Stimulated activated CD8-positive, alpha-beta memory T cell treated with anti-CD3 and anti-CD28 coated beads, Interleukin-12 subunit alpha, Interleukin-12 subunit beta, amount 100 ng/mL, for 4 hours (primary cell): Measurements from ENCODE around the gene CELF1.

Experiments
- DNase-seq: peaks from one replicate; pipeline ENCODE4 v3.0.0-alpha.2; 2020; ENCODE audit warnings: low read depth

Gene CELF1

DNA sequence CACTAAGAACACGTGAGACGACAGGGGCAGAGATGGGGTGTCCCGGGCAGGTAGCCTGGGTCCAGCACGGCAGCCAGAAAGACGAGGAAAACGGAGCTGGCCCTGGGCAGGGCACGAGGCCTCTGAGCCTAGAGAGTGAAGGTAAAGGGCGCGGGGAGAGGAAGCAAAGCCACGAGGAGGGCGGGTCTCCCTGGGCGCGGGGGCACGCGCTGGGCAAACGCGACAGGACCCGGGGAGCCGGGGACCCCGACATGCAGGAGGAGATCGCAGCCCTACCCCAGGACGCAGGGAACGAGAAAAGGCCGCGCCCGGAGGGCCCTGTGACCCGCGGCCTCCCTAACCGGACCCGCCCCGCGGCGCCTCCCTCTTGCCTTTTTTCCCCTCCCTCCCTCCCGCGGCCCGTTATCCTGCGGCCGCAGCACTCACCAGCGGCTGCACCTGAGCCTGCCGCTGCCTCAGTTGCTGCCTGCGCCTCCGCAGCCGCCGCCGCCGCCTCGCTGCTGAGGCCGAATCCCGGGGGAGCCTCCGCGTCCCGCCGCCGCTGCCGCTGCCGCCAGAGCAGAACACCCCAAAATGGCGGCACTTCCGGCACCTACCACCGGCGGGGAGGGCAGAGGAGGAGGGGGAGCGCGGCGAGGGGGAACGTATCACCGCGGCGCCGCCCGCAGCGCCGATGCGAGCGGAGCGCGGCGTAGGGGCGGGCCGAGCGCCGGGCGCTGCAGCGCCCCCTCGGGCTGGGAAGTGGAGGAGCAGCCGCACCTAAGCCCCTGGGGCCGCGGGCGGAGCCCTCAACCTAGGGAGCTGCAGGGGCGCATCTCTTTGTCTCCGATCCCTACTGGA is at the start of gene CELF1:
Gene CELF1, minus strand, starts transcription at position 567 of the 840 bp plus-strand sequence. CDS start 53,609 bp downstream, outside the sequence.
- DNase-seq, result peak; percentile 90

DNA sequence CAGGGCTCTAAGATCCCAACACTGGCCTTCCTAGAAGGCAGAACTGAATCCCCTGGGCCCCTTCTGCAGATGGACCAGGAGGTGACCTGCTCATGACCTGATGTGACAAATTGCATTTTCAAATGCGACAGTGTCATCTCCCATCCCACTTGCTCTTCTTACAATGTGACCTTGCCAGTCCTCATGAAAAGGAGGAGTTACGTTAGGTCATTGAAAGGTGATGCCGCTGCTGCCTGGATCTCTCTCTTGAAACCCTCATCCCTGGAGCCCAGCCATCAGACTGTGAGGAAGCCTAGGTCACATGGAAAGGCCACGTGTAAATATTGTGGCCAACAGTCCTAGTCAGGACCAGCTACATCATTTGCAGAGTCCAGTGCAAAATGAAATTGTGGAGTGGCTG is 47.0 kb upstream of the CELF1 start:
- DNase-seq, result no peak

DNA sequence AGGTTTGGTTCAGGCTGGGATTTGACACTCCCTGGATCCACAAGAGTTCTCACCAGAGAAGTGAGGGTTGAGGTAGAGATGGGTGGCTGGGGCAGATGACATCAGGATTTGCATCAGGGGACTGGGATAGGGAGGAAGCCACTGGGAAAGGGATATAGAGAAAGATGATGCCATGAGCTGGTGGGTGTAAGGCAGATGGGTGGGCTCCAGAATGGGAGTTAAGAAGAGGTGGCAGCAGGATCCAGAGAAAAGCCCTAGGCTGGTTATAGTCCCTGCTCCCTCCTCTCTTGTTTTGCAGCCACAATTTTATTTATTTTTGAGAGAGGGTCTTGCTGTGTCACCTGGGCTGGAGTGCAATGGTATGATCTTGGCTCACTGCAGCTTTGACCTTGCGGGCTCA is 43.0 kb upstream of the CELF1 start:
- no peak for DNase-seq

DNA sequence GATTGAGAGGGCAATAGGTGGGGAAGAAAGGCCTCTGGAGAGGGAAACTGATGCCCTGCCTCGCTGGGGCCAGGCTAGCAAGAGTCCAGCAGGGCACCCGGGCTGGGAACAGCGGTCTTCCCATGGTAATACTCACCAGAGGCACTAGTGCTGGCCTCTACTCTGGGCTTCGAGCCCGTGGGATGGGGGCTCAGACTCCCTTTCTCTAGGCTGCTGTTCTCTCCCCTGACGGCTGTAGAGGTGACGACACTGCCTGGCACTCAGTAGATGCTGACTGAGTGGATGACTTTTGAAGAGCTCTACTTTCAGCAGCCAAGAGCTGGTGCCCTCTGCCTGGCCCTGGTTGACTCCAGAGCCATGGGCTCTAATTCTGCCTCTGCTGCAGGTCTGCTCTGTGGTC is 42.1 kb upstream of the CELF1 start:
- DNase-seq, result no peak

DNA sequence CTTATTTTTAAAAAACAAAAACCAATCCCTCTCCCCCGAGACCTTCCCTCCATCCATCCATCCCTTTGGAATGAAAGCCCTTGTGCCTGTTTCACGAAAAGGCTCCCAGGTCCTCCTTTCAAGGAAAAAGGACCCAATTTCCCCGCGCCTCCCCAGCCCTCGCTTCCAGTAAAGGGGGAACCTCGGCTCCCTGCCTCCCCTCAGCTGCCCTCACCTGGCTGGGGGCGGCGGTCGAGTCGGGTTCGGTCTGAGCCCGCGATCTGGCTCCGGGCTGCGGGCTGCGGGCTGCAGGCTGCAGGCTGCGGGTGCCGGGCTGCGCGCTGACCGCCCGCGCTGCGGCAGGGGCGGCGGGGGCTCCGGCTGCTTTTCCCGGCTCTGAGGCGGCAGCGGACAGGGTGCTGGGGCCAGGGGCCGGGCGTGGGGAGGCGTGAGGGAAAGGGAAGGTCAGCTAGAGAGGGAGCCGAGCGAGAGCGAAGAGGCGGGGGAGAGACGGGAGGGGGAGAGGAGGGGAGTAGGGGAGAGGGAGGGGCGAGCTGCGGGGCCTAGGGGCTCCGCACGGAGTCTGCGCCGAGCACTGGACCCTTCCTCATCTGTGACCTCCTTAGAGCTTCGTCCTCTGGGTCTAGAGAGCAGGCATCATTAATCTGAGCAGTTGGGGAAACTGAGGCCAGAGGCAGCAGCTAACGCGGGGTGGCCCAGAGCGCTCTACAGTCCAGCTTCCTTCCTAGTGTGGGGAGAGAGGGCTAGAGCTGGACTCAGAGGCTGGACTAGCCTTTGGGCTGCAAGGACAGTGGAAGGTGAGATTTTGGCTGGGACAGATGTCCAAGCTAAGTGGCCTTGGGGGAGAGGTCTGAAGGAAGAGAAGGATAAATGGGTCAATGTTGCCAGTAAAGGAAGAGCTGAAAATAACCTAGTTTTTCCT is 41.3 kb upstream of the CELF1 start, which contains the start of gene C1QTNF4:
Gene C1QTNF4, minus strand, starts transcription at position 478 of the 922 bp plus-strand sequence. CDS start 3,601 bp downstream, outside the sequence.
- DNase-seq, result no peak

DNA sequence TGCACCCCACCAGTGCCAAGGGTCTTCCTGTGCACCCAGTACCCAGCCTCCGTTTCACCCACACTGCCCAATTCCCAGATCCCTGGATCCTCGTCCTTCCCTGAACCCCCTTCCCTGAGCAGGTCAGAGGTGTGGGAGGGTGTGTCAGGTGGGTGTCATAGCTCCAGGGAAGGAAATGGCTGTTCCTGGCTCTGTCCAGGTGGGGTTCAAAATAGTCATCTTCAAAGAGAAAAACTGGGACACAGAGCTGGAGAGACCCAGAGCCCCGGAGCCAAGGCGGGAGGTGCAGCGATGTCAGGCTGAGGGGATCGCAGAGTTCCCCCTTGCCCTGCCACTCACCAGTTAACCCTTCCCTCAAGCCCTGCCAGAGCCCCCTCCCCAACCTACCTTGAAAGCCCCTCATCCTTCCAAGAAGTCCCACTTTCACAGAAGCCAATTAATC is 40.6 kb upstream of the CELF1 start:
- no peak for DNase-seq

DNA sequence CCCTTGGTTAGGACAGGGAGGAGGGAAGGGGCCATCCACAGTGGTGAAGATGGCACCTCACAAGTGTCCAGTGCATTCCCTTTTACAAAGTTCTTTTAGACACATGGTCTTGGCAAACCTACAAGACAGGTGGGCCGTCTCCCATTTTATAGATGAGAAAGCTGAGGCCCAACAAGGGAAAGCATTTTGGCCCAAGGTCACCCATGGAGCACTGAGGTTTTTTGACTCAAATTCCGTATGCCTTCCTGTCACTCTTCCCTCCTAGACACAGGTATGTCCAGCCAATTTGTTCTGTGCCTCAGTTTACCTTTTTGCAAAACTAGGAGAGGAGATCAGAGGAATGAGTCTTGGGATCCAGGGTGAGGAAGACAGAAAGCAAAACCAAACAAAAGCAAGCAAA is 40.0 kb upstream of the CELF1 start:
- no peak for DNase-seq

DNA sequence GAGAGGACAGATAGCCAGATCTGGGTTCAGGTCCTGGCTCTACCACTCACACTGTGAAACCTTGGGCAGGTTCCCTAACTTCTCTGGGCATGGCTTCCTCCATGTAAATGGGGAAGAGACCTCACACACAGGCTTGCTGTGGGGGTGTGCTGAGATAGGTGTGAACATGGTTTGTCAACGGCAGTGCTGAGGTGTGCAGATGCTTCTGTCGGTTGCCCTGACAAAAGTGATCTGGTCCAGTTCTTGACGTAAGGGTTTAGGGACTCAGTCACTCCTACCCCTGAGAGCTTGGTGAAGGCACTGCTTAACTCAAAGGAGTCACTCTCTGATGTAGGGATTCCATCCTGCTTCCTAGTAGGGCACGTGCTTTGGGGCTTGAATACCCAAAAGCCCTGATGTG is 39.3 kb upstream of the CELF1 start:
- DNase-seq, result no peak

DNA sequence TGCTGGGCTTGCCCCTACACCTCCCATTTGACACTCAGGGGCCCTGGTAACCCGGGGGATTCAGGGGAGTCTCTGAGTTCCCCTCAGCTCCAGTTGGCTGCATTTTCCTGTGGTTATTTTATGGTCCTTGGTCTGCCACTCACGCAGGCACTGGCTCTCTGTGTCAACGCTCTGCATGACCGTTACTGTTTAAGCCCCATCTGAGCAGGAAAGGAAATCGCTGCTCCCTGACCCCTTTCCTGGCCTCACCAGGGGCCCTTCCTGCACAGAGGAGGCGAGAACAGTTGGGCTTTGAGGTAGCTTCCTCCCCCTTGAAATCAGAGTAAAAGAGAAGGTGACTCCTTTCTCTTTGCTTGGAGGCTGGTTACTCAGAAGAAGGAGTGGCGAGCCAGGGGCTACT is 38.8 kb upstream of the CELF1 start:
- DNase-seq, result no peak

DNA sequence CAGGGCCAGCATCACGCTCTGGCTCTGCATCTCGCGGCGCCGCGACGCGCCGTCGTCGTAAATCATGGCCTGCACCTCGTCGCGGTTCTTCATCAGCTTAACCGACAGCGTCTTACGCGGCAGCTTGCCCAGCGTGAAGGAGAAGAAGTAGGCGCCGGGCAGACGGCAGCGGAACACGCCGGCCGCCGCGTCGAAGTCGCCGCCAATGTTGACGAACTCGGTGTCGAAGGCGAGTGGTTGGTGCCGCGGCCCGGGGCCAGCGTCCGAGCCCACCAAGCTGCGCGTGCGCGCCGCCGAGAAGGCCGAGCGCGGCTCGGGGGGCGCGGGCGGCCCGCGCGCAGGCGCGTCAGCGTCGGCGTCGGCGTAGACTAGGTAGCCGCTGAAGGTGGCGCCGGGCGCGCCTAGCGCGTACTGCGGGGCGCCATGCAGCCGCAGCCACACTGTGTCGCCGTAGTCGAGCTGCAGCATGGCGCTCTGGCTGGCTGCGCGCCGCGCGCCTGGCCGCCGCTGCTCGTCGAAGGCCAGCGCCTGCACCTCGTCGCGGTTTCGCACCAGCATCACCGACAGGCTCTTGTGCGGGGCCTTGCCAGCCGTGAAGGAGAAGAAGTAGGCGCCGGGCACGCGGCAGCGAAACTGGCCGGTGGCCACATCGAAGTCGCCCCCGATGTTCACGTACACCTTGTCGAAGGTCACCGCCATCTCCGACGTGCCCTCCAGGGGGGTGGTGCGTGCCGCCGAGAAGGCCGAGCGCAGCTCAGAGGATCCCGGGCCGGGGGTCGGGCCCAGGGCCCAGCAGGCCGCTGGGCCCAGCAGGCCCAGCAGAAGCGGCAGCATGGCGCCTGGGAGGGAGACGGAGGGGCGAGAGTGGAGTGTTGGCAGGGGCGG is 37.3 kb upstream of the CELF1 start:
- DNase-seq, result no peak

DNA sequence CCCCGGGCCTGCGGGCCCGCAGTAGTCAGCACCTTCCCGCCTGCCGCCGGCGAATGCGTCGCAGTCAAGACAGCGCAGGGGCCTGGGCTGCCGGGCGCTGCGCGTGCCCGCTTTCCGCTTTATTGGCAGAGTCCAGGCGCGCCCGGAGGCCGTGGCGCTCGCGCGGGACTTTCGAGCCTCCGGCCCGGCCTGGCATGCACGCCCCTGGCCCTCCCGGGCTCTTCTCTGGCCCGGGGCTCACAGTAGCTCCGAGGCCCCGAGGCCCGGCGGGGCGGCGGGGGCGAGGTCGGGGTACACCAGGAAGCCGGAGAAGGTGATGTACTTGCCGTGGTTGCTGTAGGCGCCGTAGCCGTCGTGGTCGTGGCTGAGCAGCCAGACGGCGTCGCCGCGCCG is 36.6 kb upstream of the CELF1 start:
- DNase-seq, result no peak

DNA sequence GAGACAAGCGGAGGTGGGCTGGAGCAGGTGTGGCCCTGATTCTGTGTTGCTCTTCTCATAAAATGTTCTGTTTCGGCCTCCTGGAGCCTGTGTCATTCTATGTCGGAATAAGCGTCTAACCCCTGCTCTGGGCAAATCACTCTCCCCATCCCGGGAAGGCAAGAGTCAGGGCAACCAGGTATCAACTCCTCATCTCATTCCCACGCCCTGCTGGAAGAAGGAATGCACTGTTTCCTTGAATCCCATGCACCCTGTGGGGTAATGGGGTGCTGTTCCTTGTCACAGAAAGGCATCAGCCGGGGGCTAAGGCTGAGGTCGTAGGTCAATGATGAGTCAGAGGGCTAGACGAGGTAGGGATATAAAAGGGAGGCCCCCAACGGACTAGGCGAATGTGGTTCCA is 36.2 kb upstream of the CELF1 start:
- DNase-seq, result no peak

DNA sequence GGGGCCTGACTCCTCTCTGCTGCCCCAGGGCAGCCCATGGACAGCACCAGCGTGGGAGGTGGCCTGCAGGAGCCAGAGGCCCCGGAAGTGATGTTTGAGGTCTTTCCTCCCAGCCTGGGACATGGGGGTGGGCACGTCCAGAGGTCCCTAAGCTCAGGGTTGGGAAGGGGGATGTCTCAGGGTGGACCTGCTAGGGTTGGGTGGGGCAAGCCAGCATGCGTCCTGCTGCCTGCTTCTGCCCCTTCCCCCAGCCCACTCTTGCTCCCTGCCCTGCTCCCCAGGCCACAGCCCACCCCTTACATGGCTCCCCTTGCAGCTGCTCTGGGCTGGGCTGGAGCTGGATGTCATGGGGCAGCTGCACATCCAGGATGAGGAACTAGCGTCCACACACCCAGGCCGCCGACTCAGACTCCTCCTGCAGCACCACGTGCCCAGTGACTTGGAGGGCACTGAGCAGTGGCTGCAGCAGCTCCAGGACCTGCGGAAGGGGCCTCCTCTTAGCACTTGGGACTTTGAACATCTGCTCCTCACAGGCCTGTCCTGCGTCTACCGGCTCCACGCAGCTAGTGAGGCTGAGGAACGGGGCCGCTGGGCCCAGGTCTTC is 34.9 kb upstream of the CELF1 start:
- DNase-seq, result no peak

DNA sequence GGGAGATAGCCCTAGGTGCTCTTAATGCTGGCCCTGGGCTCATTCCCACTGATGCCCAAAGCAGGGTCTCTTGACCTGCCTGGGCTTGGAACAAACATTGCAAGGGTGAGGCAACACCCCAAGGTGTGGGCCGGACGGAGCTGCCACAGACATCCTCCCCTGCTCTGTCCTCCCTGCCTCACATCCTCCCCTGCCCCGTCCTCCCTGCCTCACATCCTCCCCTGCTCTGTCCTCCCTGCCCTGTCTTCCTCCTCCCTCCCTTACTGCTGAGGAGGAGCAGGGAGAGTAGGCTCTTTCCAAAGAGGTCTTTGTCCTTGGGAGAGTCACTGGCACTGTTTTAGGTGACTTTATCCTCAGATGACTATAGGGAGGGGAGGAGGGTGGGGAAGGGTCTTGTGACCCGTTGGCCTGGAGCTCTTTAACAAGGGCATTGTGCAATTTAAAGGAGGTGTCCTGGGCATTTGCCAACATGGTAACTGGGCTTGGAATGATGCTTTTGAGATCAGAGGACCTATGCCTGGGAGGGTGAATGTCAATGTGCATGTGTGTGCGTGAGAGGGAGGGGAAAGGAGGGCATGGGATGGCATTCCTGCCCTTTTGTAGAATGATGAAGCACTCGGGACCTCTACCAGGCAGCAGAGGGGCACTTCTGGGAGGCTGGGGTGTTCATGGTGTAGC is 34.2 kb upstream of the CELF1 start:
- DNase-seq, result no peak

DNA sequence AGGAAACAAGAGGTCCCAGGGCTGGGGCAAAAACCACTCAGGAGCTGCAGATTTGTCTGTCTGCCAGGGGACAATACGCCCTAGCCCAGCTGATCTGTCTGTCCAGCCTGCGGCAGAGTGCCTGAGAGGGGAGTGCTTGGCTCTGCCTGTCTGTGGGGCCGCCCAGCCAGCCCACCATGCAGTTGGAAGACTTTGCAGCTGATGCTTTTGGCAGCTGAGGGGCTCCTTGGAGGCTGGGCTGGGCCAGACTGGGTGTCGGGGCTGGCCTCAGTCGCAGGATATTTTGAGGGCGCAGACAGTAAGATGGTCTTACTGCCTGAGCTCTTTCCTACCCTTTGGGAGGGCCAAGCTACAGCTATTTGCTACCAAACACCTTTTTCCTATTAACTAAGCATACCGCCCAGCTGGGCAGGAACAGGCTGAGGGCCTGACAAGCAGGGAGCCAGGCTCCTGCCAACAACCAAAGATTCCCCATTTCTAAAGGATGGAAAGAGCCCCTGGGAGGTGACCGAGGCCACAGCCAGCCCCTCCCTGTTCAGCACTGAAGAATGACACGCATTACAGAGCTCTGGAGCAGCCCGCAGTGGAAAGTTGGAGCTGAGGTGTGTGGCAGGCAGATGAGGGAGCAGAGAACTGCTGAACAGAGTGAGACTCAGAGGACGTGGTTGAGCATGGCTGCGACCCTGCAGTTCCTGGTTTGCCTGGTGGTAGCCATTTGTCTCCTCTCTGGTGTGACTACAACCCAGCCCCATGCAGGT is 33.3 kb upstream of the CELF1 start, which contains the start of gene FAM180B:
Gene FAM180B, plus strand, starts transcription at position 581 of the 758 bp plus-strand sequence. Its CDS starts 91 bp downstream, at position 672.
- DNase-seq, result no peak

DNA sequence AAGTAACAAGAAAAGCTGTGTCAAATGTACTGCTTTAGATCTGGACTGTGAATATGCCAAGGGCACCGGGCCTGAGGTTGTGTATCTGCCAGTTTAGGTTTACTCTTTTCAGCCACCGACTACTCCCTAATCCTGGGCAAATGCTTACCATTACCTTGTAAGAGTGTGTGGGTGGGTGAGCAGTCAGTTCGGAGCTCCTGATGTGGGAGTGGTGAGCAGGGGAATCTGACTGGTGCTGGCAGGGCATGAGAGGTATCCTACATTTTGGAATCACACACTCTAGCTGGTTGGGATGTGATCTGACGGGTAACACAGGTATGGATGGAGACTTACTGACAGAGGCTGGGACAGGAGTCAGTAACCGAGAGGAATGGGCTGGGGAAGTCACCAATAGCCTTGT is 30.9 kb upstream of the CELF1 start:
- no peak for DNase-seq

DNA sequence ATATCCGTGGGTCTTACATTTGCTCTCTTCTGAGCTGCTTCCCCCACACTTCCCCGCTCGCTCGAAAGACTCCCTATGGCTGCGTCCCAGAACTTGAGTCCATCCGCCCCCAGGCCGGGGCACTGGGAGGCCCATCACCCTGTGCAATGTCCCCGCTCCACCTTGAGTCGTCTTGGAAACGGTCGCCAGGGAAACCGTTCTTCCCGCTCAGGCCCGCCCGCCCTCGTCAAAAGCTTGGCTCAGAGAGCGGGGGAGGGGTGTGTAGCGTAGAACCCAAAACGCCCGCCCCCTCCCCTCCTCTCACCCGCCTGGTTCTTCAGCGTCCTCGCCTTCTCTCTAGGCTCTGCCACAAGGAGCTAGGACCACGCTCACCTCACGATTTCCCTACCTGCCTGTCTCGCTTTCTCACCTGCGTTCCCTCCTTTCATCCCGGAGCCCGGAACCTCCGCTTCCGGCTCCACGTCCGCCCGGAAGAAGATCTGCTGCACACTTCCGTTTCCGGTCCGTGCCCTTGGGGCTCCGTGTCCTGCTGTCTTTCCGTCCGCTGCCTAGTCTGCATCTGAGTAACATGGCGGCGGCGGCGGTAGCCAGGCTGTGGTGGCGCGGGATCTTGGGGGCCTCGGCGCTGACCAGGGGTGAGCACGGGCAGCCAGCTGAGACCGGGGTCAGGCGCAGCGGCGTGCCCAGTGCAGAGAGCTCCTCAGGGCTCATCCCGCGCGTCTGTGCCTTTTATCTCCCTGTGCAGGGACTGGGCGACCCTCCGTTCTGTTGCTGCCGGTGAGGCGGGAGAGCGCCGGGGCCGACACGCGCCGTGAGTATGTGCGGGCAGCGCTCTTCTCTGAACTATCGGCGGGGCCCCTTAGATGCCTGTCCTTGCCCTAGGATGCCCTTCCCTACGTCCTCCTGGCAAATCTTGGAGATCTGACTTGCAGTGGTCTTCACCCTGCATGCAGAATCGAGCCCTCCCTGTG is 25.9 kb upstream of the CELF1 start, which contains the start of the genes KBTBD4 and NDUFS3:
Gene KBTBD4, minus strand, starts transcription at position 447 of the 971 bp plus-strand sequence. Its CDS starts 19 bp downstream, at position 428.
Gene NDUFS3, plus strand, starts transcription at position 551 of the 971 bp plus-strand sequence. Its CDS starts 18 bp downstream, at position 569.
- peak; percentile 74 for DNase-seq

DNA sequence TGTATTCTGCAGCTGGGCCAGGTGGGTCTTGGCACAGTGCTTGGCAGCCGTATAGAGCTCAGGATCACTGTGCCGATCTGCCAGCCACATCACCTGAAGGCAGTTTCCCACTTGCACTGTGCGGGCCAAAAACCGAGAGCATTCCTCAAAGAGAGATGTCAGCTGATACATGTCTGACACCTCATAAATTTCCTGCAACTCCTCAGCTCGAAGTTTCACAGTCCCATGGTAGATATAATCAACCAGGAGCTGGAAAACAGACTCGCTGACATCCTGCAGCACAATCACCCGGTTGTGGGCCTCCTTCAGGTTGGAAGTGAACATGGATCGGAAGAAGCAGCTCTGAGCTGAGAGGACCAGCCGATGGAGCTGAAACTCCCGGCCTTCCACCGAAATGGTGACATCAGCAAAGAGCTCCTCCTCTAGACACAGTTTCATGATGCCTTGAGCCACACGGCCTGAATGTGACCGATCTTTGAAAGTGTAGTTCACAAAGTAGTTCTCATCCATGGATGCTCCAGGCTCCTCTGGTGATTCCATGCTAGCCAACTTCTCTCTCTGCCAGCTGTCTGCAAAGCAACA is 24.6 kb upstream of the CELF1 start:
- no peak for DNase-seq
